ENCODE results near the gene DNM2. TPM values are rescaled to one million over a fixed set of nuclear protein-coding genes. Genes with fewer than 3 reads are reported as not detected.
"Not testable (repeated sequence)": the region's sequence is repeated elsewhere in the genome, so short reads cannot be mapped to it uniquely, and the experiment has no call there.

Gene DNM2
- total and polyA plus RNA-seq, 8 donors: 77.8 to 541 (median 277) TPM

GRCh38 chr19:10737722-10738121 is 19.8 kb downstream of the DNM2 start:
- WGBS, 5 donors: 75 to 83% (median 80%) methylated on average over 9 of the region's 9 CpGs
- intact Hi-C loops (cut with DNase I; ENCODE audit: low total_unique reads): no loop called here
- TF ChIP-seq EP300 (IDR thresholded peaks at IDR 0.05) (no peak), POLR2AphosphoS5 (IDR thresholded peaks at IDR 0.05) (no peak), CTCF (IDR thresholded peaks at IDR 0.05) (no peak), POLR2A (IDR thresholded peaks at IDR 0.05) (no peak)
- Histone ChIP-seq H3K27ac (peak overlapping the region; percentile 88 to 94 (median 91)), H3K36me3 (peaks cover 0 to 20% (median 3%) of the 10 kb centered on the region in 4 donors), H3K9me3 (no peaks in the 10 kb centered on the region), H3K27me3 (no peaks in the 10 kb centered on the region), H3K4me1 (peaks cover 43 to 87% (median 68%) of the 10 kb centered on the region in 4 donors), H3K4me3 (no peak overlapping the region)
- no peak for DNase-seq

- intact Hi-C loops (cut with DNase I; ENCODE audit: low total_unique reads): no loop called here
- no peak for TF ChIP-seq CTCF (IDR thresholded peaks at IDR 0.05)
- TF ChIP-seq POLR2AphosphoS5 (IDR thresholded peaks at IDR 0.05): peak; percentile 10 to 85 (median 75)
- DNase-seq: peak in 1 of 2 donors; percentile 66
- WGBS, 5 donors: 26 to 66% (median 47%) methylated on average over 3 of the region's 3 CpGs
- Histone ChIP-seq H3K9me3 (no peaks in the 10 kb centered on the region), H3K27ac (peak overlapping the region; percentile 88 to 94 (median 91)), H3K4me3 (no peak overlapping the region), H3K36me3 (peaks cover 0 to 10% (median under 1%) of the 10 kb centered on the region in 4 donors), H3K27me3 (no peaks in the 10 kb centered on the region), H3K4me1 (peaks cover 69 to 90% (median 79%) of the 10 kb centered on the region in 4 donors)
Measured at GRCh38 chr19:10740798-10741197, 22.9 kb downstream of the DNM2 start.

GRCh38 chr19:10742476-10742875 is 24.6 kb downstream of the DNM2 start:
- DNase-seq: peak in 1 of 2 donors; percentile 48
- 30 to 47% (median 34%) methylated on average over 4 of the region's 4 CpGs for WGBS, 5 donors
- Histone ChIP-seq H3K36me3 (peaks cover 0 to 4% (median 0%) of the 10 kb centered on the region in 4 donors), H3K4me1 (peaks cover 64 to 89% (median 77%) of the 10 kb centered on the region in 4 donors), H3K27me3 (no peaks in the 10 kb centered on the region), H3K27ac (peak overlapping the region; percentile 75 to 94 (median 91)), H3K9me3 (no peaks in the 10 kb centered on the region), H3K4me3 (no peak overlapping the region)
- TF ChIP-seq POLR2AphosphoS5 (IDR thresholded peaks at IDR 0.05) (peak in 2 of 3 donors; percentile 24 to 34), EP300 (IDR thresholded peaks at IDR 0.05) (no peak), POLR2A (IDR thresholded peaks at IDR 0.05) (no peak)
- intact Hi-C loops (cut with DNase I; ENCODE audit: low total_unique reads): no loop called here

- H3K4me3 ChIP-seq: no peak overlapping the region
- peak in 1 of 2 donors; percentile 41 for DNase-seq
- no peaks in the 10 kb centered on the region for H3K27me3 ChIP-seq
- no peak for TF ChIP-seq POLR2A (IDR thresholded peaks at IDR 0.05)
- no peak for TF ChIP-seq EP300 (IDR thresholded peaks at IDR 0.05)
- TF ChIP-seq POLR2AphosphoS5 (IDR thresholded peaks at IDR 0.05): no peak
- no peak for TF ChIP-seq CTCF (IDR thresholded peaks at IDR 0.05)
- H3K4me1 ChIP-seq: peaks cover 71 to 92% (median 79%) of the 10 kb centered on the region in 4 donors
- H3K27ac ChIP-seq: peak overlapping the region; percentile 81 to 94 (median 91)
- 31 to 56% (median 40%) methylated on average over 8 to 11 of the region's 11 CpGs for WGBS, 5 donors
- intact Hi-C loops (cut with DNase I; ENCODE audit: low total_unique reads): no loop called here
- H3K36me3 ChIP-seq: no peaks in the 10 kb centered on the region
- no peaks in the 10 kb centered on the region for H3K9me3 ChIP-seq
Measured at GRCh38 chr19:10744253-10744798, 26.4 kb downstream of the DNM2 start.

GRCh38 chr19:10744801-10745293 is 27.0 kb downstream of the DNM2 start:
- Histone ChIP-seq H3K4me1 (peaks cover 74 to 94% (median 82%) of the 10 kb centered on the region in 4 donors), H3K36me3 (no peaks in the 10 kb centered on the region), H3K4me3 (no peak overlapping the region), H3K27ac (peak overlapping the region; percentile 81 to 94 (median 91)), H3K27me3 (no peaks in the 10 kb centered on the region), H3K9me3 (no peaks in the 10 kb centered on the region)
- DNase-seq: peak in 1 of 2 donors; percentile 44
- 40 to 53% (median 45%) methylated on average over 12 of the region's 12 CpGs for WGBS, 5 donors
- intact Hi-C loops (cut with DNase I; ENCODE audit: low total_unique reads): no loop called here
- TF ChIP-seq POLR2A (IDR thresholded peaks at IDR 0.05): no peak
- TF ChIP-seq CTCF (IDR thresholded peaks at IDR 0.05): no peak
- no peak for TF ChIP-seq POLR2AphosphoS5 (IDR thresholded peaks at IDR 0.05)

- intact Hi-C loops (cut with DNase I; ENCODE audit: low total_unique reads); H3K36me3 ChIP-seq; DNase-seq; H3K27me3 ChIP-seq; H3K4me3 ChIP-seq; H3K9me3 ChIP-seq: not testable (repeated sequence)
- Histone ChIP-seq H3K4me1 (peaks cover 87 to 99% (median 95%) of the 10 kb centered on the region in 4 donors), H3K27ac (peak overlapping the region; percentile 88 to 94 (median 92))
- WGBS, 5 donors: 82 to 94% (median 89%) methylated on average over 8 of the region's 8 CpGs
Measured at GRCh38 chr19:10746437-10746836, 28.6 kb downstream of the DNM2 start.
